Osteoblast (primary cell): ENCODE results near the gene WNK1. TPM values are rescaled to one million over a fixed set of nuclear protein-coding genes. Genes with fewer than 3 reads are reported as not detected.

ENCODE experiments used
- DNase-seq: peaks from one replicate; pipeline ENCODE4 v3.0.0; 2011; ENCODE audit warnings: low spot score, mixed read lengths; ENCODE audit not compliant: insufficient read length; ENCODE audit errors: missing footprints
- H2AFZ ChIP-seq: 2 replicates; pipeline ENCODE4 v1.6.0; 2011; ENCODE audit warnings: mild to moderate bottlenecking, low read length
- H3K27ac ChIP-seq: 2 replicates; pipeline ENCODE4 v1.5.1; 2011; ENCODE audit warnings: mild to moderate bottlenecking, low read depth, low read length, moderate library complexity
- H3K27me3 ChIP-seq: 2 replicates; pipeline ENCODE4 v1.6.0; 2012; ENCODE audit warnings: mild to moderate bottlenecking, control low read depth, inconsistent platforms, low read length, moderate library complexity; ENCODE audit not compliant: insufficient read depth
- H3K36me3 ChIP-seq: 2 replicates; pipeline ENCODE4 v1.5.1; 2011; ENCODE audit warnings: mild to moderate bottlenecking, low read length, control low read depth, moderate library complexity; ENCODE audit not compliant: insufficient read depth
- H3K4me1 ChIP-seq: 2 replicates; pipeline ENCODE4 v1.5.1; 2011; ENCODE audit warnings: mild to moderate bottlenecking, low read length, control low read depth, moderate library complexity; ENCODE audit not compliant: insufficient read depth
- H3K4me2 ChIP-seq: 2 replicates; pipeline ENCODE4 v1.6.0; 2011; ENCODE audit warnings: mild to moderate bottlenecking, low read length; ENCODE audit not compliant: insufficient read depth
- H3K4me3 ChIP-seq: fragments of 200-600 bp; sonication (generic); 3 replicates; pipeline ENCODE4 v1.5.1; 2012; ENCODE audit warnings: mild to moderate bottlenecking, low read length, inconsistent platforms; ENCODE audit not compliant: insufficient read depth
- H3K79me2 ChIP-seq: 2 replicates; pipeline ENCODE4 v1.6.0; 2012; ENCODE audit warnings: mild to moderate bottlenecking, low read length, control low read depth, inconsistent platforms; ENCODE audit not compliant: insufficient read depth
- H3K9me3 ChIP-seq: 2 replicates; pipeline ENCODE4 v1.5.1; 2011; ENCODE audit warnings: low read depth, low read length, control low read depth
- H4K20me1 ChIP-seq: 2 replicates; pipeline ENCODE4 v1.6.0; 2012; ENCODE audit warnings: mild to moderate bottlenecking, low read length, control low read depth; ENCODE audit not compliant: insufficient read depth
- CTCF ChIP-seq: IDR thresholded peaks from 2 replicates; pipeline ENCODE4 v1.5.1; 2011; ENCODE audit warnings: mild to moderate bottlenecking, low read depth, low read length, moderate library complexity; ENCODE audit errors: extremely low read depth
- total RNA-seq: library from RNA; depleted of rRNA; stranded (reverse); fragments of >200 nt; gene quantifications from 2 replicates; pipeline ENCODE4 v1.2.3, GENCODE V29; 2012

Gene WNK1
- total RNA-seq, 1 donor, result 110 TPM

- Histone ChIP-seq H4K20me1 (no peaks in the 10 kb centered on the region), H2AFZ (no peak overlapping the region), H3K9me3 (no peaks in the 10 kb centered on the region), H3K4me1 (no peaks in the 10 kb centered on the region), H3K27ac (no peak overlapping the region), H3K36me3 (peaks cover 85% of the 10 kb centered on the region), H3K79me2 (peaks cover 27% of the 10 kb centered on the region), H3K4me2 (no peak overlapping the region), H3K4me3 (no peak overlapping the region), H3K27me3 (no peaks in the 10 kb centered on the region)
- TF ChIP-seq CTCF, result no peak
- no peak for DNase-seq
These were observed 155.2 kb downstream of the WNK1 start for GRCh38 chr12:907413-908185.

DNA sequence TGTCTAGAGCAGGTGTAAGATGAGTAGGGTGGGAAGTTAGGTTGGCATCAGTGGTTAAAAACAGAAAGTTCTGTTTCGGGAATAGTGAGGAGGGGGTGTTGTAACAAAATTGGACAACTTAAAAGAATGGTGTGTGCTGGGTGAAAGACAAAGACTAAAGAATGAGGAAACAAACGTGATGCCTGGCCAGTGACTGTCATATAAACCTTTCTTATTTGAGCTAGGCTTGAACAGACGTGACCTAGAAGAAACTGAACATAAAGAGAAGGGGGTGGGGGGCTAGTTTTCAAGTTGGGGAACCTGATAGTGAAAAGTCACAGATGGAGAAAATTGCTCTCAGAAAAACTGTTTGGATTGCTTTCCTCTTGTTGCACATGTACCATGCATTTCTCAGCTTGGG, 157.5 kb downstream of the WNK1 start:
- Histone ChIP-seq H3K27ac (no peak overlapping the region), H3K36me3 (peaks cover 88% of the 10 kb centered on the region)
- TF ChIP-seq CTCF, result no peak

DNA sequence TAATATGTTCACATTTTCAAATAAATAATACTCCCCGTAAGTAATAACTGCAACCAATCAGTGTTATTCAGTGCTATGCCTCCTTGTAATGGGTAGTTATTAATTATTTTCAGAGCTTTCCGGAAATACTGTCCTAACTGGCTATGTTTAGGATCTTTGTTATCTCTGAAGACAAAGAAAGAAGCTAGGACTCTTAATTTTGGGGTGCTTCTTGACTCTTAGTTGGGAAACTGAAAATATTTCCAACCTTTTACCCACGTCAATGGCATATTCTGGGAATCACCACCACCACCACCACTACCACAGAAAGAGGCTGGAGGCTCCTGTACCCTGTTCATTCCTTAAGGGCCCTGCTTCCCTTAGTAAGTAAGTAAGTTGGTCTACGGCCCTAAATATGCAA, 158.0 kb downstream of the WNK1 start:
- no peak overlapping the region for H3K4me2 ChIP-seq
- H3K27me3 ChIP-seq, result no peaks in the 10 kb centered on the region

More for the DNA sequence above, 157.5 kb downstream of the WNK1 start:
- Histone ChIP-seq H3K4me3 (no peak overlapping the region), H4K20me1 (peaks cover 2% of the 10 kb centered on the region), H3K4me2 (no peak overlapping the region), H2AFZ (no peak overlapping the region), H3K79me2 (peaks cover 11% of the 10 kb centered on the region), H3K4me1 (peaks cover 13% of the 10 kb centered on the region), H3K27me3 (no peaks in the 10 kb centered on the region), H3K9me3 (no peaks in the 10 kb centered on the region)
- DNase-seq, result peak; percentile 73

More for the DNA sequence above, 158.0 kb downstream of the WNK1 start:
- H3K4me3 ChIP-seq, result no peak overlapping the region
- peaks cover 13% of the 10 kb centered on the region for H3K4me1 ChIP-seq
- peaks cover 2% of the 10 kb centered on the region for H4K20me1 ChIP-seq
- no peak overlapping the region for H2AFZ ChIP-seq
- H3K9me3 ChIP-seq, result no peaks in the 10 kb centered on the region
- H3K27ac ChIP-seq, result no peak overlapping the region
- peaks cover 9% of the 10 kb centered on the region for H3K79me2 ChIP-seq
- no peak for TF ChIP-seq CTCF
- no peak for DNase-seq
- H3K36me3 ChIP-seq, result peaks cover 90% of the 10 kb centered on the region
